GM12878 (cell line): ENCODE measurements around the gene AP1AR. TPM values are rescaled to one million over a fixed set of nuclear protein-coding genes. Genes with fewer than 3 reads are reported as not detected.

Source experiments
- BMI1 ChIP-seq: fragments of 450-650 bp; IDR thresholded peaks from 2 replicates; pipeline ENCODE4 v1.6.1; 2016; ENCODE audit warnings: mild to moderate bottlenecking, moderate library complexity, borderline replicate concordance
- CREM ChIP-seq: IDR thresholded peaks from 2 replicates; pipeline ENCODE4 v1.6.1; 2014; ENCODE audit warnings: antibody characterized with exemption, low read depth
- IKZF1 ChIP-seq: fragments of 450-650 bp; conservative IDR thresholded peaks from 2 replicates; pipeline ENCODE4 v1.6.1; 2017; ENCODE audit warnings: antibody characterized with exemption, mild to moderate bottlenecking
- NFYB ChIP-seq: IDR thresholded peaks from 2 replicates; pipeline ENCODE4 v1.6.1; 2011; ENCODE audit warnings: low read depth, mild to moderate bottlenecking, low read length, improper control_type of control experiment, moderate library complexity; ENCODE audit not compliant: insufficient read depth
- PAX8 ChIP-seq: fragments of 450-650 bp; IDR thresholded peaks from 2 replicates; pipeline ENCODE4 v1.6.1; 2017; ENCODE audit warnings: mild to moderate bottlenecking, moderate library complexity
- PKNOX1 ChIP-seq: fragments of 450-650 bp; IDR thresholded peaks from 2 replicates; pipeline ENCODE4 v1.6.1; 2016; ENCODE audit warnings: mild to moderate bottlenecking
- RELB ChIP-seq: fragments of 450-650 bp; IDR thresholded peaks from 2 replicates; pipeline ENCODE4 v1.6.1; 2017; ENCODE audit warnings: low read depth, mild to moderate bottlenecking, moderate library complexity
- TCF7 ChIP-seq: IDR thresholded peaks from 2 replicates; pipeline ENCODE4 v1.6.1; 2014; ENCODE audit warnings: antibody characterized with exemption, borderline replicate concordance
- polyA plus RNA-seq, 11 experiments: library from polyadenylated mRNA; depleted of rRNA in 4 of 11; unstranded in 6 of 11; stranded (reverse) in 5 of 11; fragments of >200 nt; fragmentation: Nextera tagmentation in 4 of 11; fragmentation: Illumina TruSeq in 1 of 11; extraction: Ambion mirVana in 4 of 11; extraction: Trizol in 1 of 11; gene quantifications; 1 replicate in 1 of 11; 2 replicates in 10 of 11; pipeline versions ENCODE4 v1.2.1 to v1.2.3, GENCODE V29; 2011 to 2016; ENCODE audit warnings: inconsistent platforms in 2 of 11, missing spikeins in 2 of 11, low read depth in 1 of 11
- total RNA-seq, 4 experiments: library from RNA; depleted of rRNA in 3 of 4; stranded (reverse); fragments of >200 nt in 3 of 4; fragmentation: Illumina TruSeq in 1 of 4; extraction: Trizol in 1 of 4; gene quantifications; 2 replicates each; pipeline versions ENCODE4 v1.2.1 to v1.2.3, GENCODE V29; 2013 to 2021
- TF ChIP-seq, protein P1 (sequence below): IDR thresholded peaks from 2 replicates; pipeline ENCODE4 v1.6.1; 2011; ENCODE audit warnings: low read depth, mild to moderate bottlenecking, low read length, moderate library complexity, borderline replicate concordance; ENCODE audit errors: extremely low read depth

Gene AP1AR
- total and polyA plus RNA-seq, 10 of the 15 experiments (the other 5 are each of a cell fraction or from before 2014, with no cell fraction given) = 5.6 to 29.1 (median 16.3) TPM

DNA sequence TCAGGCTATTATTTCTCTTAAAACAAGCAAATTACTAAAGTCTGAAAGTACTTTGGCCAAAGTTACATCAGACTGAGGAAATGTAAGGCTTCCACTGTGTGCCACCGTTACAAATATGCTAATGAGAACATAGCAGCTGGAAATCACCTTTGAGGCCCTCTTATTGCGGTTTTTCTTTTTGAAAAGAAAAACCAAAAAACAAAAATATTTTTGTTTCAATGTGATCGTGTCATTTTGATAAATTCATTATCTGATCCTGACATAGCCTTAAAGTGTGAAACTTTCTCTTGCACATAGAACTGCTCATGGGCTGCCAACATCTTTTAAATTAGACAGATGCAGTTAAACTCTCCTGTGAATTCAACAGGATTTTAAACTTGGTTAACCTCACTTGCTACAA lies 56.9 kb downstream of the AP1AR start (continued):
- TF ChIP-seq PKNOX1 (peak; percentile 41; the same call in 1 of the 2 replicates), CREM (peak; percentile 63), PAX8 (no peak; the same call in 1 of the 2 replicates), NFYB (peak; percentile 68), TCF7 (peak; percentile 67; the same call in 1 of the 2 replicates), IKZF1 (peak; percentile 69), RELB (peak; percentile 93), BMI1 (no peak)
- TF ChIP-seq, protein P1, sequence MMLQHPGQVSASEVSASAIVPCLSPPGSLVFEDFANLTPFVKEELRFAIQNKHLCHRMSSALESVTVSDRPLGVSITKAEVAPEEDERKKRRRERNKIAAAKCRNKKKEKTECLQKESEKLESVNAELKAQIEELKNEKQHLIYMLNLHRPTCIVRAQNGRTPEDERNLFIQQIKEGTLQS = no peak
